ENCODE data around the gene FADS1. TPM values are rescaled to one million over a fixed set of nuclear protein-coding genes. Genes with fewer than 3 reads are reported as not detected.

Gene FADS1
- polyA plus RNA-seq, 1 donor (not counting 4 experiments of a cell fraction or from before 2014, with no cell fraction given), result 34.0 TPM

GRCh38 chr11:61848631-61849030, 31.8 kb upstream of the FADS1 start:
- H3K9me3 ChIP-seq (ENCODE audit: control insufficient read depth, low read depth, low read length), result no peaks in the 10 kb centered on the region
- no peak for DNase-seq (ENCODE audit: low read depth, low spot score)
- dilution Hi-C loops (cut with MboI; ENCODE audit: extremely low pct_ligation_motif_present, low sequenced_read_pairs), result no loop called here
- no peak overlapping the region for H3K27ac ChIP-seq (ENCODE audit: control insufficient read depth, insufficient read depth, low read length)
- no peaks in the 10 kb centered on the region for H3K9me1 ChIP-seq (ENCODE audit: control insufficient read depth, extremely low read depth, insufficient read depth, low read length)
- FAIRE-seq, result no peak
- no peak overlapping the region for H3K9ac ChIP-seq (ENCODE audit: control insufficient read depth, extremely low read depth, insufficient read depth, low read length)
- TF ChIP-seq EZH2 (IDR thresholded peaks at IDR 0.05; ENCODE audit: low read length), result no peak
- TF ChIP-seq CTCF (optimal IDR thresholded peaks at IDR 0.05 in 1 of 3, IDR thresholded peaks at IDR 0.05 in 1 of 3, conservative IDR thresholded peaks at IDR 0.05 in 1 of 3; ENCODE audit: extremely low read depth in 1 of 3, insufficient read depth in 2 of 3, low read length in 3 of 3), result no peak
- no peaks in the 10 kb centered on the region for H3K4me1 ChIP-seq (ENCODE audit: control insufficient read depth, extremely low read depth, insufficient read depth, low read length)
- peaks cover 2% of the 10 kb centered on the region for H4K20me1 ChIP-seq (ENCODE audit: control insufficient read depth, extremely low read depth, insufficient read depth, low read length)
- no peaks in the 10 kb centered on the region for H3K79me2 ChIP-seq (ENCODE audit: control insufficient read depth, insufficient read depth, low read length)
- no peaks in the 10 kb centered on the region for H3K27me3 ChIP-seq (ENCODE audit: control insufficient read depth, extremely low read depth, insufficient read depth, low read length)
- H3K4me3 ChIP-seq (ENCODE audit: control insufficient read depth in 2 of 3, extremely low read depth in 1 of 3, insufficient read depth in 2 of 3, low read depth in 1 of 3, low read length in 3 of 3), result no peak overlapping the region
- H3K36me3 ChIP-seq (ENCODE audit: control insufficient read depth in 2 of 2, extremely low read depth in 1 of 2, insufficient read depth in 2 of 2, low read length in 2 of 2), result peaks cover 13 to 45% of the 10 kb centered on the region in 2 experiments
- H2AFZ ChIP-seq (ENCODE audit: control insufficient read depth, low read length), result no peak overlapping the region
- H3K4me2 ChIP-seq (ENCODE audit: control insufficient read depth, extremely low read depth, insufficient read depth, low read depth, low read length), result no peak overlapping the region

GRCh38 chr11:61847914-61848581, 31.2 kb upstream of the FADS1 start:
- FAIRE-seq, result no peak
- TF ChIP-seq CTCF (optimal IDR thresholded peaks at IDR 0.05 in 1 of 3, IDR thresholded peaks at IDR 0.05 in 1 of 3, conservative IDR thresholded peaks at IDR 0.05 in 1 of 3; ENCODE audit: extremely low read depth in 1 of 3, insufficient read depth in 2 of 3, low read length in 3 of 3), result no peak
- no peak for TF ChIP-seq EZH2 (IDR thresholded peaks at IDR 0.05; ENCODE audit: low read length)

More at GRCh38 chr11:61847914-61848581, 31.2 kb upstream of the FADS1 start:
- Histone ChIP-seq H3K4me1 (ENCODE audit: control insufficient read depth, extremely low read depth, insufficient read depth, low read length) (no peaks in the 10 kb centered on the region), H3K79me2 (ENCODE audit: control insufficient read depth, insufficient read depth, low read length) (no peaks in the 10 kb centered on the region), H2AFZ (ENCODE audit: control insufficient read depth, low read length) (no peak overlapping the region), H3K9me3 (ENCODE audit: control insufficient read depth, low read depth, low read length) (no peaks in the 10 kb centered on the region), H3K9me1 (ENCODE audit: control insufficient read depth, extremely low read depth, insufficient read depth, low read length) (no peaks in the 10 kb centered on the region), H3K9ac (ENCODE audit: control insufficient read depth, extremely low read depth, insufficient read depth, low read length) (no peak overlapping the region), H3K4me2 (ENCODE audit: control insufficient read depth, extremely low read depth, insufficient read depth, low read depth, low read length) (no peak overlapping the region), H3K27ac (ENCODE audit: control insufficient read depth, insufficient read depth, low read length) (no peak overlapping the region), H3K27me3 (ENCODE audit: control insufficient read depth, extremely low read depth, insufficient read depth, low read length) (no peaks in the 10 kb centered on the region), H4K20me1 (ENCODE audit: control insufficient read depth, extremely low read depth, insufficient read depth, low read length) (peaks cover 2% of the 10 kb centered on the region), H3K36me3 (ENCODE audit: control insufficient read depth in 2 of 2, extremely low read depth in 1 of 2, insufficient read depth in 2 of 2, low read length in 2 of 2) (peaks cover 15 to 47% of the 10 kb centered on the region in 2 experiments), H3K4me3 (ENCODE audit: control insufficient read depth in 2 of 3, extremely low read depth in 1 of 3, insufficient read depth in 2 of 3, low read depth in 1 of 3, low read length in 3 of 3) (no peak overlapping the region)
- dilution Hi-C loops (cut with MboI; ENCODE audit: extremely low pct_ligation_motif_present, low sequenced_read_pairs), result no loop called here
- no peak for DNase-seq (ENCODE audit: low read depth, low spot score)

Data from keratinocyte (primary cell).